K562 (cell line): ENCODE measurements around the gene FOXL3.

Experiments
- CTCF ChIP-seq, 3 experiments: IDR thresholded peaks in 2 of 3; conservative IDR thresholded peaks in 1 of 3; 2 replicates each; pipeline ENCODE4 v1.5.1; 2011 to 2012; ENCODE audit warnings: low read length in 3 of 3, mild to moderate bottlenecking in 3 of 3, control low read depth in 2 of 3, improper control_type of control experiment in 1 of 3, inconsistent platforms in 1 of 3, low read depth in 1 of 3, mixed read lengths in 1 of 3, moderate library complexity in 1 of 3; ENCODE audit not compliant: insufficient read depth in 2 of 3
- E2F4 ChIP-seq: sonication (generic); formaldehyde crosslinking; IDR thresholded peaks from 2 replicates; pipeline ENCODE4 v1.8.0; 2022; ENCODE audit warnings: mild to moderate bottlenecking, low read depth, missing genetic modification reagents
- ELF2 ChIP-seq: fragments of 250-450 bp; sonication (Bioruptor Pico); IDR thresholded peaks from 2 replicates; pipeline ENCODE4 v1.5.0; 2021; ENCODE audit warnings: mild to moderate bottlenecking
- MEF2D ChIP-seq: conservative IDR thresholded peaks from 2 replicates; pipeline ENCODE4 v1.6.1; 2016; ENCODE audit warnings: low read depth, missing genetic modification characterization, missing compliant biosample characterization
- NR3C1 ChIP-seq: sonication (generic); formaldehyde crosslinking; IDR thresholded peaks from 2 replicates; pipeline ENCODE4 v1.8.1; 2022; ENCODE audit warnings: missing genetic modification reagents
- SIRT6 ChIP-seq: IDR thresholded peaks from one replicate; pipeline ENCODE4 v1.6.1; 2012; ENCODE audit warnings: low read depth, mild to moderate bottlenecking, control low read depth, inconsistent platforms, low read length, moderate library complexity
- TEAD4 ChIP-seq, 2 experiments: sonication (generic) in 1 of 2; formaldehyde crosslinking in 1 of 2; IDR thresholded peaks; 2 replicates each; pipeline versions ENCODE4 v1.6.1 to v1.8.0; 2012 to 2022; ENCODE audit warnings: borderline replicate concordance in 1 of 2, inconsistent platforms in 1 of 2, low read length in 1 of 2, mild to moderate bottlenecking in 1 of 2, missing genetic modification reagents in 1 of 2
- TF ChIP-seq, protein P1 (sequence below): sonication (generic); formaldehyde crosslinking; IDR thresholded peaks from 2 replicates; pipeline ENCODE4 v1.8.0; 2022; ENCODE audit warnings: mild to moderate bottlenecking, missing genetic modification reagents, borderline replicate concordance

DNA sequence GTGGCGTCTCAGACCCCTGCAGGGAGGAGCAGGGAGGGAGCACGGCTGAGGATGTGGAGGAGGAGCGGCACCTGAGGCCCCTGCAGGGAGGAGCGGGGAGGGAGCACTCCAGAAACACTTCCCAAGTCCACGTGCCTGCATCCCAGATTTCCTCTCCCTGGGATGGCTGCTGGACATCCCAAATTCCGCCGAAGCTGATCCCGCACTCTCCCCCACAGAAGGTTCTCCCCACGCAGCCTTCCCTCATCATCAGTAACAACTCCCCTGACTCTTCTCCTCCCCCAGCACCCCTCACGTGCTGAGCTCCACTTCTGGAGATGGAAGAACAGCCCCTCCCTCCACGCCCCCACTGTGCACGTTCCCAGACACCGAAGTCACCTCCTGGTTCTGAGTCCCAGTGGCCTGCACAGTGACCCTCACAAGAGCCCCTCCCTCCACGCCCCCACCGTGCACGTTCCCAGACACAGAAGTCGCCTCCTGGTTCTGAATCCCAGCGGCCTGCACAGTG, 17.8 kb upstream of the FOXL3 start:
- TF ChIP-seq CTCF (IDR thresholded peaks at IDR 0.05 in 2 of 3, conservative IDR thresholded peaks at IDR 0.05 in 1 of 3; ENCODE audit: insufficient read depth in 2 of 3, low read depth in 1 of 3, low read length in 3 of 3) = no peak
- TF ChIP-seq TEAD4 (IDR thresholded peaks at IDR 0.05; ENCODE audit: low read length) = no peak
- TF ChIP-seq TEAD4 (CRISPR knock-in tag; IDR thresholded peaks at IDR 0.05; ENCODE audit: borderline replicate concordance) = no peak
- TF ChIP-seq, protein P1, sequence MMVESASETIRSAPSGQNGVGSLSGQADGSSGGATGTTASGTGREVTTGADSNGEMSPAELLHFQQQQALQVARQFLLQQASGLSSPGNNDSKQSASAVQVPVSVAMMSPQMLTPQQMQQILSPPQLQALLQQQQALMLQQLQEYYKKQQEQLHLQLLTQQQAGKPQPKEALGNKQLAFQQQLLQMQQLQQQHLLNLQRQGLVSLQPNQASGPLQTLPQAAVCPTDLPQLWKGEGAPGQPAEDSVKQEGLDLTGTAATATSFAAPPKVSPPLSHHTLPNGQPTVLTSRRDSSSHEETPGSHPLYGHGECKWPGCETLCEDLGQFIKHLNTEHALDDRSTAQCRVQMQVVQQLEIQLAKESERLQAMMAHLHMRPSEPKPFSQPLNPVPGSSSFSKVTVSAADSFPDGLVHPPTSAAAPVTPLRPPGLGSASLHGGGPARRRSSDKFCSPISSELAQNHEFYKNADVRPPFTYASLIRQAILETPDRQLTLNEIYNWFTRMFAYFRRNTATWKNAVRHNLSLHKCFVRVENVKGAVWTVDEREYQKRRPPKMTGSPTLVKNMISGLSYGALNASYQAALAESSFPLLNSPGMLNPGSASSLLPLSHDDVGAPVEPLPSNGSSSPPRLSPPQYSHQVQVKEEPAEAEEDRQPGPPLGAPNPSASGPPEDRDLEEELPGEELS = no peak
- TF ChIP-seq E2F4 (CRISPR knock-in tag) = no peak
- no peak for TF ChIP-seq ELF2 (CRISPR knock-in tag)
- TF ChIP-seq NR3C1 = no peak
- TF ChIP-seq MEF2D (tag) = no peak
- no peak for TF ChIP-seq SIRT6
